ENCODE data around the gene RAB11A.
A peak's percentile ranks its signal among the peaks of the same experiment; 100 is the strongest.

RAB11A gene

DNA sequence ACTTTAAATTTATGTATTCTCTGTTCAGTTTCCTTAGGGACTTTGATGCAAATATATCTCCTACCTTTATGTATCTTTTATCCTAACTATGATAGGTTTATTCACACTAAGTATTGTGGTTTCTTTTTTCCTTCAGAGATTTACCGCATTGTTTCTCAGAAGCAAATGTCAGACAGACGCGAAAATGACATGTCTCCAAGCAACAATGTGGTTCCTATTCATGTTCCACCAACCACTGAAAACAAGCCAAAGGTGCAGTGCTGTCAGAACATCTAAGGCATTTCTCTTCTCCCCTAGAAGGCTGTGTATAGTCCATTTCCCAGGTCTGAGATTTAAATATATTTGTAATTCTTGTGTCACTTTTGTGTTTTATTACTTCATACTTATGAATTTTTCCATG is 18.3 kb downstream of the RAB11A start:
- DNase-seq: no peak

DNA sequence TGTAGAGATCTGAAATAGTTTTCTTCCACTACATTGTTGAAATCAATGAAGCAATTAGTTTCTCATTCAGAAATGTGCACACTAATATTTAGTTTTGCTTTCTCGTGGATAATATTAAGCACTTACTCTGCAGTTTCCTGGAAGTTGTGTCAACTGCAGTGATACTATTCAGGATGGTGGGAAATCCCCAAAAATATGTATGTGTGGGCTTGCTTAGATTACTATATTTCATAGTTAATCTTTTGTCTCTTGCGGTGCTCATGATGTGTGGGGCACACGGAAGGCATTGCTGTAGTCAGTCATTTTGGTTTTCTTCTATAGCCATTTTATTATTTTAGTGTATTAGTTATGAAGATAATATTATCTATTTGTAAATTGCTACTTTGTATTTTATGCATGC is 19.7 kb downstream of the RAB11A start:
- DNase-seq: no peak

DNA sequence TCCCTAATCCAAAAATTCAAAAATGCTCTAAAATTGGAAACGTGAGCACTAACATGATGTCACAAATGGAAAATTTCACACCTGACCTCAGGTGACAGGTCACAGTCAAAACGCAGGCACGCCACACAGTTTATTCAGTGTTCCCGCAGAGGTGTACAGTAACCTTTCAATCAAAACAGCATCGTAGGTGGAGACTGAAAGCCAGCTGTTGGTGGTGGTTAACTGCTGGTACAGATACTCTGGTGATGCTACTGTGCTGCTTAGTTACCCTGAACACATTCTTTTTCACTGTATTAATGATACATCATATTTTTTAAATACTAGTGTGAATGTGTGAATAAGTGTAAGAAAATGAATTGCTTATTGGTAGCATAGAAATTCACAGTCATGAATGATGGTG is 23.8 kb downstream of the RAB11A start:
- no peak for DNase-seq

DNA sequence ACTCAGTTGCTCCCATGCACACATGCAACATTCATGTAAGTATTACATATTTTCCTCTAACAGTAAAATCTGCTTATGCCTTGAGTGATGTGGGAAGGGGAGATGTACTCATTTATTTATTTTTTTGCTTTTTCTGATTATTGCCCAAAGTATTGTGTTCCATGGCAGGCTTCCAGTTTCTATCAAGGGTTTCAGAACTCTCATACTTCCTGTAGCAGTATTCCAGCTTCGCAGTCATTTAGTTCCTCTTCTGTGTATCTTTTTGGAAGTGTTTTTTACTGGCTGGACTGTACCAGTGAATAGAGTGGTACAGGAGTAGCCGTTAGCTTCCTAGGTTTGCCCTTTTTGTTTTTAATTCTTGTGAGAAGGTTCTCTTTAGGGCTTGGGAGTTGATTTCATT is 26.9 kb downstream of the RAB11A start:
- DNase-seq: no peak

DNA sequence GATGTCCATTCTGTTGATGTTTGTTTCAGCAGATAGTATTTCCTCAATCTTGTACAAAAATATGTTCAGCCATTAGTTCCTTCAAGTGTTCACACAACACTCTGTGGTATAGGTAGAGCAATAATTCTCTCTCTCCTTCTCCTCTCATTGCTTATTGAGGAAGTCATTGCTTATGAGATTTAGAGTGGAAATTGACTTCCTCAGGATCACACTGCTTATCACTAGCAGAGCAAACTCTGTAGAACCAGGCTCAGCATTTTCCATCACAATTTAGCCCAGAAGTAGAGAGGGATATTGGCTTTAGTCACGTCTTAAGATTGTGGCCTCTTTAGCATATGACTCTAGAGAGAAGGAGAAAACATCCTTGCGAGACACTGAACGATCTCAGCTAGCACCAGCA is 31.2 kb downstream of the RAB11A start:
- DNase-seq: no peak

GRCh38 chr15:65901336-65901735 is 32.0 kb downstream of the RAB11A start:
- no peak for DNase-seq

GRCh38 chr15:65901836-65902235 is 32.5 kb downstream of the RAB11A start:
- DNase-seq: no peak

DNA sequence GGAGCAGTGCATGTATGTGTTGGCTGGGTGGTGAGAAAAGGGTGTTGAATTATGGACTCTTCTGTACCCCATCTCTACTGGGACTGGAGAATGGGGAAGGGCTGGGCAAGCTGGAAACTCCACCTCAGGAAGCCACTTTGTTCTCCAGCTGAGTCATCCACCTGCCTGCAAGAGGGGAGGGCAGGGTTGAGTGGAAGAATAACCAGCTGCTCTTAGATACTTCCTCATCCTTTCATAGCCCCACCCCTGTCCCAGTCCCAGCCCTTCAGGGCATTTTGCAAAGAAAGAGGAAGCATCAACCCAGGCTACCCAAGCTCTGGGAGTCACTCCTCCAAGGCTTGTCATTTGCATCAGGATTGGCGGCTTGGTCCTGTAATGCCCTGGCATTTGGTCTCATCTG is 33.1 kb downstream of the RAB11A start:
- no peak for DNase-seq

DNA sequence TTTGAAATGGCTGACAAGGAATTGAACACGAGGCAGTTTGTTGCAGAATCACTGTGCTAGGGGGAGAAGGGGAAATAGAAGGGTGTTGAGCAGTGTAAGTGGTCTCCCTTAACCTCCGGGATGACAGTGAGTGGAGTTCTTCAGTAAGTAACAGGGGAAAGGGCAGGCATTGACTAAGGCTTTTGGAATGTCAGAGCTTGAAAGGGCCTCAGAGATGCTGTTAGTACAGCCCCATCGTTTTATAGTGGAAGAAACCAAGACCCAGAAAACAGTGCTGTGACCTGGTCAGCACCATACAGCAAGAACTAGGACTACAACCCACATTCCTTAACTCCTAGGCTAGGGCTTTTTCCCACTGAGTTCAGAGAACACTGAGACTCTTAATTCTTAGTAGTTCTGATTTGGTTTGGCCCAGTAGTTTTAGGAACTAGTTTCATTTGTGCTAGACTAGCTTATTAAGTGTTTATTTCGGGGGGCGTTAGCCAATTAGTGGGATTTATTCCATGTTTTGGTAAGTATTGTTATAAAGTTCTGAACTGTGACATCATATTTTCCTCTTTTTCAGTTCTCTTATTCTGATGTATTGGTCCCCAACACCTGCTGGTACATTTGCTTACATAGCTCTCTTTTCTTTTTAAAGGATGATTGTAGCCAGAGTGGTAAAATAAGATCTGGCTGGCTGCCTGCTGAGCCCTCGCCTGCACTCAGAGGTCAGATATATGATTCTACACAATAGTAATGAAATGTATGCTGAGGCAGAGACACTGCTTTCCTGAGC is 34.2 kb downstream of the RAB11A start:
- DNase-seq: no peak

DNA sequence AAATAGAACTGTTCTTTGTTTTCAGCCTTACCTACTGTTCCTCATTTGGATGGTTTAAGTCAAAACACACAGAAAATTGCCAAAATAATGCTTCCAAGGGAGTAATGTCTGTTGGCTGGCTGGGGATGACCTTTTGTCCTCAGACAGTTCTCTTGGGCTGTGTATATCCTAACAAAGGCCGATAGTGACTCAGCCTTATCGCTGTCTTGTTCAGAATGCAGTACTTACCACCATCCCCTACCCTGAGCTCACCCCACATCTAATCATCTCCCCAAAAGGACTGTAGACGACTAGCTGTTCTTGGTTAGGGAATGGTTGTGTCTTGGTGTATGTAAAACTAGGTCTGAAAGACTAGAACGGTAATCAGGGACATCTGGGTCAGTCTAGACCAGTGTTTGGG is 35.0 kb downstream of the RAB11A start:
- DNase-seq: peak; percentile 21

DNA sequence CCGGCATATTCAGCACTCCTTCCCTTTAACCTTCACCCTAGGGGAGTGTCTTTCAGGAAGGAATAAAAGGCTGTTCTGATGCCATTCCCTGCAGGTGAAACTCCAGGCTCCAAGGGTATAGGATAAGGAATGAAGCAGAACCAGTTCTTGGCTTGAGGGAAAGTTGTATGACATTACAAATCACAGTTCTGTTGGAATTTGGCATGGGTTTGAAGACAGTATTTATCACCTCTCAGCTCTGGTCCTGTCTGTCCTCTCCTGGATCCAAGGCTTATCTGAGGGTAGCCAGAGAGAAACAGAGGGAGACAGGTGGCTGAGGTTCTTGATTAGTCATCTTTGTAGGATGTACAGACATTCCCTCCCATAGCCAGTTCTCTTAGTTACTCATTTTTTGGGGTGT is 37.1 kb downstream of the RAB11A start:
- DNase-seq: peak; percentile 14

GRCh38 chr15:65907661-65908060 is 38.4 kb downstream of the RAB11A start:
- DNase-seq: peak; percentile 17

- DNase-seq: peak; percentile 53
Observed at GRCh38 chr15:65908876-65909275, 39.6 kb downstream of the RAB11A start.

GRCh38 chr15:65909831-65910230 is 40.5 kb downstream of the RAB11A start:
- DNase-seq: peak; percentile 38

GRCh38 chr15:65910341-65910740 is 41.0 kb downstream of the RAB11A start:
- peak; percentile 57 for DNase-seq

DNA sequence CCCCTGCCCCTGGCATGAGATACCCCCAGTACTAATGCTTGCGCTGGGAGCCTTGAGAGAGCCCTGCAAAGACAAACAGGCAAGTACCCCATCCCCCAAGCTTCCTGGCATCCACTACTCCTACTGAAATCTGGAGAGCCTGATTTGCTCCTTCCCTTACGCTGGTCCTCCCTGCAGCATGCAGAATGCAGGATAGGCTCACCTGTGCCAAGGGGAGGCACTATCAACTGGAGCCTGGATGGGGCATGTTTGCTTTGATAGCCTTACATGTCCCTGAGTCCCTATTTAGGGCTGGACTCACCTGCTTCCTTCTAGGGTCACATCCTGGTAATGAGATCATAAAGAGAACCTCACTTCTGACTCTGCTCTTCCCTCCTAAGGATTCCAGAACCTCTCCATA is 42.9 kb downstream of the RAB11A start:
- DNase-seq: peak; percentile 17

- DNase-seq: peak; percentile 49
Observed at GRCh38 chr15:65913631-65914199, 44.4 kb downstream of the RAB11A start.

GRCh38 chr15:65914386-65914785 is 45.1 kb downstream of the RAB11A start:
- DNase-seq: peak; percentile 44

GRCh38 chr15:65914981-65915925 is 46.0 kb downstream of the RAB11A start:
- peak; percentile 39 for DNase-seq

DNA sequence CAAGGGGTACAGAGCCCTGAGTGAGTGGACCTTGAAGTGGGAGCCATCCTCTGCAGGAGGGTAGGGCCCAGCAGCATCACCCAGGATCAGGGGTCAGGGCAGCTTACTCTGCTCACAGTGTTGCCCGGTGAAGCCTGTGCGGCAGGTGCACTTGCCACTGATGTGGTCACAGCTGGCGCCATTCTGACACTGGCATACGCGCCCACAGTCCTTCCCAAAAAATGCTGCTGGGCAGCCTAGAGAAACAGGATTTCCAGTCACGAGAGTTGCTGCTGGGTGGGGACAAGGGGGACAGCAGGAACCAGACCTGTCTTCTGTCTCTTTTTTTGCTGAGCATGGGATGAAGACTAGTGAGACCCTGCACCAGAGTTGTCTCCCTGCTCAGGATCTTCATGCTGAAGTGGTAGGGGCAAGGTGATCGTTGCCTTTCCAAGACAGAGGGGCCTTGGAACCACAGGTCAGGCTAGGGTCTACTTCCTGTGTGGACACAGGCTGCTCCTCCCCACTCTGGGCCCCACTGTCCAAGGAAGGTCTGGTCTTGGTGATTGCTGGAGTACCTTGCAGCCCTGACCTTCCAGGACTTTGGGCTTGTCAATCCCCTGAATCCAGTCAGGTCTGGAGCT is 46.9 kb downstream of the RAB11A start:
- peak; percentile 58 for DNase-seq

GRCh38 chr15:65916664-65917406 is 47.5 kb downstream of the RAB11A start:
- peak; percentile 76 for DNase-seq

DNA sequence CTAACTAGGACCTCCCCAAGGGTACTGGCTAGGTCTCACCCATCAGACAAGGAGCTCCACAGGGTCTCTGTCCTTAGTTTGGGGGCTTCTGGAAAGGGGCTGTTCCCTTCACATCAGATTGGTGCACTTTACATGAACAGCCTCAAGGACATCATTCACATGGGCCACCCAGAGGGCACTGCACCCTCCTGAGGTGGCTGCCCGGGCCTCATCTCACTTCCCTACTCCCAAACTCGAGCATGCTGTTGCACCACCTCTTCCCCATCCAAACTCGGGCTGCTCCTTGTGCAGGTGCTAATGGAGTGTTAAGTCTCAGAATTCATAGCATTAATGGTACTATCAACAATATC is 48.1 kb downstream of the RAB11A start:
- DNase-seq: no peak

GRCh38 chr15:65917936-65918335 is 48.6 kb downstream of the RAB11A start:
- DNase-seq: peak; percentile 45

All from activated effector memory CD4-positive, alpha-beta T cell treated with anti-CD3 and anti-CD28 coated beads, Interleukin-2, amount 50 U/mL, for 16 hours (primary cell).